Measurements from ENCODE around the gene TSPAN9. TPM values are rescaled to one million over a fixed set of nuclear protein-coding genes. Genes with fewer than 3 reads are reported as not detected.

TSPAN9 gene
- total RNA-seq, 6 donors from 2014 or later = 25.2 to 62.9 (median 44.2) TPM

GRCh38 chr12:3177778-3178425, 100.7 kb downstream of the TSPAN9 start:
- peaks cover 0 to 16% (median 10%) of the 10 kb centered on the region in 4 donors for H3K4me1 ChIP-seq
- H3K9me3 ChIP-seq = no peaks in the 10 kb centered on the region
- H3K27ac ChIP-seq = no peak overlapping the region
- WGBS, 2 donors = 89 to 90% methylated on average over 11 to 18 of the region's 18 CpGs
- no peak overlapping the region for H3K4me3 ChIP-seq
- TF ChIP-seq POLR2A (IDR thresholded peaks at IDR 0.05) (no peak), EP300 (IDR thresholded peaks at IDR 0.05) (no peak), CTCF (IDR thresholded peaks at IDR 0.05) (no peak), POLR2AphosphoS5 (IDR thresholded peaks at IDR 0.05) (no peak)
- DNase-seq (no peak), ATAC-seq (ENCODE audit: low FRiP score in 2 of 2) (no peak)
- H3K36me3 ChIP-seq = peaks cover 0 to 1% (median 0%) of the 10 kb centered on the region in 4 donors
- no peaks in the 10 kb centered on the region for H3K27me3 ChIP-seq

GRCh38 chr12:3178671-3179313, 101.6 kb downstream of the TSPAN9 start:
- Histone ChIP-seq H3K27me3 (no peaks in the 10 kb centered on the region), H3K4me1 (peaks cover 0 to 11% (median 7%) of the 10 kb centered on the region in 4 donors), H3K36me3 (no peaks in the 10 kb centered on the region), H3K4me3 (no peak overlapping the region), H3K27ac (no peak overlapping the region), H3K9me3 (no peaks in the 10 kb centered on the region)
- ATAC-seq (ENCODE audit: low FRiP score in 2 of 2) = no peak
- DNase-seq = no peak
- no peak for TF ChIP-seq CTCF (IDR thresholded peaks at IDR 0.05)
- TF ChIP-seq POLR2A (IDR thresholded peaks at IDR 0.05) = no peak
- TF ChIP-seq POLR2AphosphoS5 (IDR thresholded peaks at IDR 0.05) = no peak
- no peak for TF ChIP-seq EP300 (IDR thresholded peaks at IDR 0.05)
- WGBS, 2 donors = 83 to 85% methylated on average over 9 to 12 of the region's 12 CpGs

DNA sequence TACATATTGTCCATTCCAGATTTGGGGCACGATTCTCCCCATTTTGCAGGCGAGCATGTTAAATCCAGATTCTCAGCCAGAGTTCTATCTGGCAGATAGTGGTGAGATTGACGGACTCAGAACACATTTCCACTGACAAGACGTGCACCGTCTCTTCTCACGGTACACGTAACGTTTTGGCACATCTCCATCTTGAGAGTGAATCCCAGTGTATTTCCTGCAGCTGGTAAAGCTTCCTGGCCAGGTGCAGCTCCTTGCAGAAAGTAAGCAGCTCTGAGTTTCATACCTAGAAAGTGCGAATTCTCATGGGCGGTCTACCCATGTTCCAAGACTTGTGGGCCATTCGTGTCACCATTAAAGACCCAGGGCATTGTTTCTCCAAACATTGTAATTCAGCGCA, 102.6 kb downstream of the TSPAN9 start:
- Histone ChIP-seq H3K4me3 (no peak overlapping the region), H3K36me3 (no peaks in the 10 kb centered on the region), H3K4me1 (peaks cover 0 to 16% (median 10%) of the 10 kb centered on the region in 4 donors), H3K9me3 (no peaks in the 10 kb centered on the region), H3K27me3 (no peaks in the 10 kb centered on the region), H3K27ac (no peak overlapping the region)
- no peak for DNase-seq
- ATAC-seq (ENCODE audit: low FRiP score in 2 of 2) = no peak
- WGBS, 2 donors = 74 to 86% methylated on average over 12 of the region's 12 CpGs
- TF ChIP-seq CTCF (IDR thresholded peaks at IDR 0.05) (no peak), EP300 (IDR thresholded peaks at IDR 0.05) (no peak), POLR2AphosphoS5 (IDR thresholded peaks at IDR 0.05) (no peak), POLR2A (IDR thresholded peaks at IDR 0.05) (no peak)

GRCh38 chr12:3182426-3182825, 105.2 kb downstream of the TSPAN9 start:
- 65 to 80% methylated on average over 5 of the region's 5 CpGs for WGBS, 2 donors
- ATAC-seq (ENCODE audit: low FRiP score in 2 of 2) (no peak), DNase-seq (no peak)

More at GRCh38 chr12:3182426-3182825, 105.2 kb downstream of the TSPAN9 start:
- Histone ChIP-seq H3K27ac (no peak overlapping the region), H3K4me3 (no peak overlapping the region), H3K27me3 (no peaks in the 10 kb centered on the region), H3K4me1 (peaks cover 0 to 40% (median 28%) of the 10 kb centered on the region in 4 donors), H3K9me3 (no peaks in the 10 kb centered on the region), H3K36me3 (no peaks in the 10 kb centered on the region)
- TF ChIP-seq POLR2A (IDR thresholded peaks at IDR 0.05) (no peak), CTCF (IDR thresholded peaks at IDR 0.05) (no peak), POLR2AphosphoS5 (IDR thresholded peaks at IDR 0.05) (no peak), EP300 (IDR thresholded peaks at IDR 0.05) (no peak)
